ENCODE results near the gene KLHL35.

The KLHL35 gene

DNA sequence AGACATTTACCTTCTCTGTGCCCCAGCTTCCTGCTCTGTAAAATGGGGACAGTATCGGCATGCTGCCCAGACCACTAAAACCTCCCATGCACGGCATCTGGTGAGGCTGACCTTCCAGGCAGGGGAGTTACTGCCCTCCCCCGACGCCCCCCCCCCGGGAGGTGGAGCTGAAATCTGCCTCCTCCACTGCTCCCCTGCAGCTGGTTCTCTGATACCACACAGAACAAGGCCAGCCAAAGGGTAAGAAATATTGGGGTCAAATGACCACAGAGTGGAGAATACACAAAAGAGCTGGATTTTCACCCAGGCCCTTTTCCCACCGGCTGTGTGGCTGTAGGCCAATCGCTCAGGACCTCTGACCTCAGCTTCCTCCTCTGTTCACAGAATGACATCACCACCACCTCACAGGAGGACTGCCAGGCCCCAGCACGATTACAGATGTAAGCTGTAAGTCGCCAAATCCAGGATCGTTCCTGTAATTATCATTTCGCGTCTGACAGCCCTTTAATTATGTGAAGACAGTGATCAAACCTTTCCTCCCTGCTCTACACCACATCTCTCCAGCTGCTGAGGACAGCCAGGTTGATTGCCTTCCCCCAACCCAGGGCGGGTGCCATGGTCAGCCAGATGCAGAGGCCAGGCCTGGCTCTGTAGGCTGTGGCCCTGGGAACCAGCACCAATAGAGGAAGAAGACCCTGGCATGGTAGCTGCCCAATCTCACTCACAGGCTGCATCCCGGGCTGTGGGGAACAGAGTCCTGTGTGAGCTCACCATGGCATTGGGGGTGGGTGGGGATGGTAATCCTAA lies 35.7 kb upstream of the KLHL35 start:
- DNase-seq = no peak

- DNase-seq = no peak
These were observed 34.9 kb upstream of the KLHL35 start for GRCh38 chr11:75467881-75468280.

- DNase-seq = no peak
These were observed 34.3 kb upstream of the KLHL35 start for GRCh38 chr11:75467311-75467710.

- no peak for DNase-seq
These were observed 32.9 kb upstream of the KLHL35 start for GRCh38 chr11:75465701-75466531.

DNA sequence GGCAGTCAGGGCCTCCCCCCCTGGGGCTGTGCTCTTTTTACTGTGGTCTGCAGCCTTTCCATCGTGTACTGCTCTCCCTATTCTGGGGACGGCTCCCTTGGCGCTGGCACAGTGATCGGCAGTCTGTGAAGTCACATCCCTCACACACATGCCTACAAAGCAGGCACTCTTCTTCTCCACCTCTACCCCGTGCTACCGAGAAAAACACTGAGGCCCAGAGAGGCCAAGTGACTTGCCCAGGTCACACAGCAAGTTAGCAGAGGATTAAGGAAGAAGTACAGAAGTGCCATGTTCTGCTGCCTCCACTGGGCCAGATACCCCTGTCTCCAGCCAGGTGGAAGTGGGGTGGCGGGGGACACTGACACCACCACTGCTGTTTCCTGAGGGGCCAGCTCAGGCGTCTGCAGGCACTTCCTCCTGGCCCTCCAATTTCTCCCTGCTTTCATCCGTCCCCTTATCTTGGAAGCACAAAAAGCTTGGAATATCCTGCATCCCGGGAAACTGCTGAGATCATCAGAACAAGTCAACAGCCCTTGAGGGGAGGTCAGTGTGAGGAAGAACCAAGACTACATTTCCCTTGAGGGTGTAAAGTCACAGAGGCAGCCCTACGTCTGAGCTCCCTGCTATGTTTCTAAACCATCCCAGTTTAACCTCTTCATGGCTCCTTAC lies 30.2 kb upstream of the KLHL35 start:
- no peak for DNase-seq

- DNase-seq = no peak
These were observed 29.2 kb upstream of the KLHL35 start for GRCh38 chr11:75462117-75462653.

- no peak for DNase-seq
These were observed 28.1 kb upstream of the KLHL35 start for GRCh38 chr11:75461151-75461550.

DNA sequence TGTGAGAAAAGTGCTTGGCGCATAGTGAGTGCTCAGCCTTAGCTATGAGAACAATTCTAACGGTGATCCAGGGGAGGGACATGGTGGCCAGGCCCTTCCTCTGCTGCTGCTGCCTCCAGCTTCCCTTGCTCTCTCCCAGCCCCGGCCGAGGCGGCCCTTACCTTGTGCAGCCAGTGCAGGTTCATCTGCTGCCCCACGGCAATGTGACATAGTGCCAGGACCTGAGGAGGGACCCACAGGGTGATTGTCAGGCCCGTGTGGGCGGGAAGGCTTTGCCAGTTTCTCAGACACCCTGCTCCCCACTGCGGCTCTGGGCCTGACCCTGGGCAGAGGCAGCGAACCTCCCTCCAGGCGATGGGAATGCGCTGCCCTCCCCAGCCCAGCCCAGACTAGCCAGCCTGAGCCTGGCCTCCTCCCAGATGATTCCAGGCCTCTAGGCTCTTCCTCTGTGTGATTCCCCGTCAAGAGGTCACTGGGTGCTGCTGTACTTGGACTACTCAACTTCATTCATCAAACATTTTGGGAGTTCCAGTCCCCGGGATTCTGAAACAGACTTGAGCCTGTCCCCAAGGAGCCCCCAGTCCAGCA lies 23.7 kb upstream of the KLHL35 start:
- DNase-seq = no peak

GRCh38 chr11:75454987-75455386 lies 22.0 kb upstream of the KLHL35 start:
- DNase-seq = no peak

DNA sequence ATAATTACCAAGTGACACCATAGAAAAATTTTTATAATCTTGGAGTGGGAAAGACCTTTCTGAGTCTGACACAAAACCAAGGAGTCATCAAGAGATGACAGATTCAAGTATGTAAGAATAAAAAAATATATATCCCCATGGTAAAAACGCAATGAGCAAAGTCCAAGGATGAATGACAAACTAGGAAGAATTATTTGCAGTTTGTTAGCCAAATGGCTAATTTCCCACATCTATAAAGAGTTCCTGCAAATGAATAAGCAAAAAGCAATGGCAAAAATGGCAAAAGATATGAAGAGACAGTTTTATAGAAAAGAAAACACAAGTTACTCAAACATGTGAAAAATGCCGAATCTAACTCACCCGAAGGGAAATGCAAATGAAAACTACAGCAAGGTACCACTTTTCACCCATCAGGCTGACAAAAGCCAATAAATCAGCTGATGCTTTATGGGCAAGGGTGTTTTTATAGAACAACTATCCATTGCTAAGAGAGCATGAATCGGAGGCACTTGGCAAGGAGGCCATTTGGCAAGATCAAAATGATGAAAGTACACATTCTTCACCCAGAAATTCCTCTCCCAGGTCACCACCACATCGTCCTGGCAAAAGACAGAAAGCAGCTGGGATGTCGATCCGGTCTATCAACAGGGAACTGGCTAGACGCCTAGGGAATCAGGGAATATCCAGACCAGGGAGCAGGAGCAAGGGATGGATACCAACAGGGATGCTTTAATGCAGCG lies 21.1 kb upstream of the KLHL35 start:
- DNase-seq = no peak

GRCh38 chr11:75450826-75451821 lies 18.1 kb upstream of the KLHL35 start:
- DNase-seq = peak; percentile 51

GRCh38 chr11:75450236-75450635 lies 17.2 kb upstream of the KLHL35 start:
- no peak for DNase-seq

DNA sequence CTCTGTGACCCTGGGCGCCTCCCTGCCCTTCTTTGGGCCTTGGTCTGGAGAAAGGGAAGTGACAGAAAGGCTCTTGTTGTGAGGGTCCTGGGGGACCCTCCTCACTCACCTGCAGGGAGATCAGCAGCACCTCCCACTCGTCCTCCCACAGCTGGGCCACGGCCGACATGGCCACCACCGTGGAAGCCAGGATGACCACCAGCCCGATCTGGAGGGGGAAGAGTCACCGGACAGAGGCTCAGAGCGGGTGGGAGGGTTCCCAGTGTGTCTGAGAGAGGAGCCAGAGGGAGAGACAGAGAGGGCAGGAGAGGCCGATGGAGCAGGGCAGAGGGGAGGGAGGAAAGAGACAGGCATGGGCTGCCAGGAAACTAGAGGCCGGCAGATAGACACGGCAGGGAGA lies 16.8 kb upstream of the KLHL35 start:
- DNase-seq = no peak

DNA sequence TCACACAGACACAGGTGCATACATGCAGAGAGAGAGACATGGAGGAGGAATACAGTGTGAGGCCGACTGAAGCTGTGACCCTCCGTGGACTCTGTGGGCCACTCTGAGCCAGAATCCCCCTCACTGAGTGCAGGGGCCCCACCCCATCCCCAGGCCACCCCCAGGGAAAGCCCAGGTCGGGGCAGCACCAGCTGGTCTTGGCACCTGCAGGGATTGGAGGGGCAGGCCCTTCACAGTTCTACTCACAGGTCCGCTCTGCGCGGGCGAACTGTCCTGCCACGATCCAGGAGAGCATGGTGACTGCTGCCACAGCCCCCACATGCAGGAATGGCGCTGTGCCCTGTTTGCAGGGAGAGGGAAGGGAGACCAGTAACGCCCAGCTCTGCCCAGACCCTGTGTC lies 16.3 kb upstream of the KLHL35 start:
- DNase-seq = no peak

DNA sequence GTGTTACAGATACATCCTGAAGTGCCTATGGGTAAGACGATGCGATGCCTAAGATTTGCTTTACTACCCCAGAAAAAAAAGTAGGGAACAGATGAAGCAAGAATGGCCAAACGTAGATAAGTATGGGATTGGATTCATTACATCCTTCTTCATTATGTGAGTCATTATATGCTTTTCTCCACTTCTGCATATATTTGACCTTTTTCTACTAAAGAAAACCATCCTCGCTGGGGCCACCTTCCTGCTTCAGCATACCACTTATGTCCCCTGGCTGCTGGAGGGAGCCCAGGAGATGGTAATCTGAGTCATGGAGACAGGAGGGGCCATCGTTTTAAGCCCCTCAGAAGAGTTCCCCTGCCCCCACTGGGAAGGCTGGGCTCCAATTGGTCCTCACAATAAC lies 14.4 kb upstream of the KLHL35 start:
- DNase-seq = no peak

DNA sequence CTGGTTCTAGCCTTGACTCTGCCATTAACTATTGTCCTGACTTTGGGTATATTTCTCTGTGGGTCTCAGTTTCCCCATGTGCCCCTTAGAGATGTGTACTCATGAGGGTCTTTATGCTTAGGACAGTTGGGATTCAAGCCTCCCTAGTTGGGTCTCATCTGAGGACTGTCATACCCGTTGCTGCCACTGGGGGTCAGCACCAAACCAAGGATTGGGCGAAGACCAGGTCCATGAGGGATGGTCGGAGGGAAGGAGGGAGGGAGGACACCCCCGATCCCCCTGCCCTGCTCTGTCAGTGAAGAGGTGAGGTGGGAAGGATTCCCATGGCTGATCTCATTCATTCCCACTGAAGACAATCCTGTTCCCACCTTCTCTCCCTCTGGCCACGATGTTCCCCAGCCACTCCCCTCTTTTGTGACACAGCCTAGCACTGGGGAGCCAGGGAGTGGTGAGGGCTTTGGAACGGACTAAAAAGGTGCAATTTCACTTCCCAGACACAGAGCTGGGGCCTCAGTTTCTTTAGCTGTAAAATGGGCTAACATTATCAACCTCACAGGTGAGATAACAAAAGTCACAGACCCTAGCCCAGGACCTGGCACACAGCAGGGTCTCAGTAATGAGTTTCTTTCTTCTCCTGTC lies 12.4 kb upstream of the KLHL35 start:
- DNase-seq = peak; percentile 72

DNA sequence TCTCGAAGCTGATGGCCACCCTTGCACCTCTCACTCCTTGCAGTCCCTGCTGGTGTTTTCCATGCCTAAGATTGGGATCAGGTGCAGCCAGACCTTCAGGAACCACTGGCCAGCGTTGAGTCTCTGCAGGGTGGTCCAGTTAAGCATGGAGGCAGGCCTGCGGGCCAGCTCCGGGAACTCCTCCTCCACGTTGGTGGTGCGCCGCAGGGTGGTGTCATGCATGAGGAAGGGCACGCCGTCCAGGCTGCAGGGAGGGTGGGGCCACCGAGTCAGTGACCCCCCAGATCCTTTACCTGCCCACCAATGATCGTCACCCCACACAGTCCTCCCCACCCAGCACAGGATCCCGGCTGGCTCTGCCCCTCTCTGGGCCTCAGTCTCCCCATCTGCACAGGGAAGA lies 10.0 kb upstream of the KLHL35 start:
- DNase-seq = no peak

DNA sequence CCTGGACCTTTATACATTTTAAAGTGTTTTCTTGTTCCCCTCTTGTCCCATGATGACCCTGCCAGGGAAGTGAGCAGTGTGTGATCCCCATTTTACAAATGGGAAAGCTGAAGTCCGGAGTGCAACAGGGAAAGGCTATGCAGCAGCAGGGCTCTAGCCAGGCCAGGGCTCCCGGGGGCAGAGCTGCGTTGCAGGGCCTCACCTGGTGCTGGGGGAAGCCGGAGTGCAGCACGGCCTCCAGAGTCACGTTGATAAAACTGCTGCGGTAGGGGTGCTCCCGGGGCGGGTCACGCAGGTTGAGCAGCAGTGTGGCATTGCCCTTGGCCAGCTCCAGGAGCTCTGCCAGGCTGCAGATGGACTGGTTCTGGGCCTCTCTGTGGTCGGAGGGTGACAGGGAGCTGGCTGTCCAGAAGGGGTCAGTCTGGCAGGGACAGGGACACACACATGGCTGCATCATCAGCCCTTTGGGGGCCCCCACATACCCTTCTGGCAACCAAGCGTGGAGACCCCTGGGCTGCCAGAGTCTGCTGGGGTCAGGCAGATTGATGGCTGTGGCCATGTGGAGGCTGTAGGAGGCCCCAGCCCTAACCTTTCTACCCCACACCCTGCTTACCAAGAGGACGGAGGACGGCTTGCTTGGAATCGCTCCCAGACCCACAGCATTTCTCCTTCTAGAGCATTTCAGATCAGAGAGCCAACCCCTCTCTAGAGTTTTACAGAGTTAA lies 9.3 kb upstream of the KLHL35 start:
- no peak for DNase-seq

- DNase-seq = no peak
These were observed 8.8 kb upstream of the KLHL35 start for GRCh38 chr11:75441804-75442132.
